GM12878 (cell line): ENCODE results near the gene CD99. TPM values are rescaled to one million over a fixed set of nuclear protein-coding genes. Genes with fewer than 3 reads are reported as not detected.

Experiments
- ATAC-seq: fragments of 200-7000 bp; cut with Tn5 transposase; 3 replicates; pipeline ENCODE4 v1.9.1; 2020; ENCODE audit warnings: mild to moderate bottlenecking, moderate library complexity
- BruUV-seq: library from RNA; stranded (reverse); fragments of 400-500 nt; replicated peaks from 2 replicates; lab custom pipeline; 2021; lab: Mats Ljungman, UMichigan
- CTCF ChIA-PET: fragments of 300-600 bp; sonication (Branson Sonifier 250); formaldehyde crosslinking; extraction: SDS; loops from one replicate; lab custom pipeline; 2021; ENCODE audit warnings: inconsistent platforms; lab: Yijun Ruan, JAX
- POLR2A ChIA-PET: fragments of 350-600 bp; formaldehyde crosslinking; extraction: SDS; loops from one replicate; lab custom pipeline; 2021; ENCODE audit warnings: inconsistent platforms; lab: Charles Lee
- RAD21 ChIA-PET: fragments of 300-600 bp; sonication (Branson Sonifier 250); formaldehyde crosslinking; loops from one replicate; lab custom pipeline; 2023; ENCODE audit warnings: antibody characterized with exemption; ENCODE audit not compliant: unreplicated experiment; lab: Charles Lee
- SMC1A ChIA-PET: fragments of 300-600 bp; sonication (Branson Sonifier 250); formaldehyde crosslinking; loops from one replicate; lab custom pipeline; 2023; ENCODE audit not compliant: unreplicated experiment, uncharacterized antibody; lab: Charles Lee
- DNase-seq: peaks from one replicate; pipeline ENCODE4 v3.0.0-alpha.2; 2011; ENCODE audit warnings: low read depth, low spot score
- FAIRE-seq: peaks from 3 replicates; lab custom pipeline; 2011; peaks lifted over from hg19 to GRCh38; lab: Jason Lieb, UNC
- H2AFZ ChIP-seq: 2 replicates; pipeline ENCODE4 v1.6.0; 2011; ENCODE audit warnings: low read depth, low read length, control low read depth; ENCODE audit not compliant: control insufficient read depth
- H3K27ac ChIP-seq: 2 replicates; pipeline ENCODE4 v1.5.1; 2011; ENCODE audit warnings: control low read depth; ENCODE audit not compliant: control insufficient read depth, insufficient read depth
- H3K27me3 ChIP-seq, 2 experiments: replicated peaks in 1 of 2; 2 replicates each; pipeline versions ENCODE4 v1.6.0 to v1.6.1; 2011; ENCODE audit warnings: low read length in 1 of 2; ENCODE audit not compliant: control insufficient read depth in 2 of 2, insufficient read depth in 2 of 2
- H3K36me3 ChIP-seq, 2 experiments: 2 replicates each; pipeline ENCODE4 v1.5.1; 2011; ENCODE audit warnings: low read length in 1 of 2; ENCODE audit not compliant: control insufficient read depth in 2 of 2, insufficient read depth in 2 of 2
- H3K4me1 ChIP-seq: 2 replicates; pipeline ENCODE4 v1.6.1; 2011; ENCODE audit warnings: mild to moderate bottlenecking, low read length, moderate library complexity, mixed read lengths; ENCODE audit not compliant: control insufficient read depth, insufficient read depth
- H3K4me2 ChIP-seq: 2 replicates; pipeline ENCODE4 v1.6.0; 2011; ENCODE audit warnings: control low read depth; ENCODE audit not compliant: control insufficient read depth, insufficient read depth
- H3K4me3 ChIP-seq: fragments of 200-600 bp; sonication (generic); 2 replicates; pipeline ENCODE4 v1.5.1; 2016
- H3K79me2 ChIP-seq: 2 replicates; pipeline ENCODE4 v1.6.0; 2011; ENCODE audit warnings: low read length; ENCODE audit not compliant: control insufficient read depth, insufficient read depth
- H3K9ac ChIP-seq: 2 replicates; pipeline ENCODE4 v1.8.0; 2011; ENCODE audit warnings: low read length, control low read depth, mixed read lengths; ENCODE audit not compliant: control insufficient read depth, insufficient read depth
- H3K9me3 ChIP-seq: replicated peaks from 3 replicates; pipeline ENCODE4 v1.5.1; 2011; ENCODE audit warnings: mild to moderate bottlenecking, low read length; ENCODE audit not compliant: control insufficient read depth, insufficient read depth
- H4K20me1 ChIP-seq: 2 replicates; pipeline ENCODE4 v1.6.0; 2011; ENCODE audit not compliant: control insufficient read depth, insufficient read depth
- BACH1 ChIP-seq: fragments of 450-650 bp; IDR thresholded peaks from 2 replicates; pipeline ENCODE4 v1.6.1; 2017; ENCODE audit warnings: mild to moderate bottlenecking, borderline replicate concordance
- CHD2 ChIP-seq: IDR thresholded peaks from 2 replicates; pipeline ENCODE4 v1.6.1; 2011; ENCODE audit warnings: low read depth, low read length, improper control_type of control experiment, borderline replicate concordance
- IKZF1 ChIP-seq: fragments of 450-650 bp; conservative IDR thresholded peaks from 2 replicates; pipeline ENCODE4 v1.6.1; 2017; ENCODE audit warnings: antibody characterized with exemption, mild to moderate bottlenecking
- LARP7 ChIP-seq: fragments of 450-650 bp; IDR thresholded peaks from 2 replicates; pipeline ENCODE4 v1.6.1; 2017; ENCODE audit warnings: mild to moderate bottlenecking
- ZNF274 ChIP-seq: IDR thresholded peaks from one replicate; pipeline ENCODE4 v1.8.0; 2011; ENCODE audit not compliant: insufficient read length, insufficient read depth
- WGBS: methylation state at CpG from one replicate; pipeline ENCODE4 v1.1.6; 2016; ENCODE audit warnings: low lambda C conversion rate; ENCODE audit not compliant: insufficient replicate concordance, insufficient coverage; ENCODE audit errors: missing lambda C conversion rate; 5-methylcytosine and 5-hydroxymethylcytosine counted together
- in situ Hi-C: fragments of 300-500 bp; cut with MboI; formaldehyde crosslinking; loops from 9 replicates; pipeline ENCODE4 v1.14.3; 2018; ENCODE audit warnings: mixed read lengths
- intact Hi-C: fragments of 100-400 bp; cut with micrococcal nuclease; formaldehyde crosslinking; loops from one replicate; pipeline ENCODE4 v1.14.2; 2022; ENCODE audit not compliant: unreplicated experiment
- polyA plus RNA-seq, 11 experiments: library from polyadenylated mRNA; depleted of rRNA in 4 of 11; unstranded in 6 of 11; stranded (reverse) in 5 of 11; fragments of >200 nt; fragmentation: Nextera tagmentation in 4 of 11; fragmentation: Illumina TruSeq in 1 of 11; extraction: Ambion mirVana in 4 of 11; extraction: Trizol in 1 of 11; gene quantifications; 1 replicate in 1 of 11; 2 replicates in 10 of 11; pipeline versions ENCODE4 v1.2.1 to v1.2.3, GENCODE V29; 2011 to 2016; ENCODE audit warnings: inconsistent platforms in 2 of 11, missing spikeins in 2 of 11, low read depth in 1 of 11
- total RNA-seq, 4 experiments: library from RNA; depleted of rRNA in 3 of 4; stranded (reverse); fragments of >200 nt in 3 of 4; fragmentation: Illumina TruSeq in 1 of 4; extraction: Trizol in 1 of 4; gene quantifications; 2 replicates each; pipeline versions ENCODE4 v1.2.1 to v1.2.3, GENCODE V29; 2013 to 2021

CD99 gene
- total and polyA plus RNA-seq, 10 of the 15 experiments (the other 5 are each of a cell fraction or from before 2014, with no cell fraction given) = 24.8 to 242 (median 158) TPM

- DNase-seq (no peak), FAIRE-seq (no peak), ATAC-seq (no peak)
- no peaks in the 10 kb centered on the region for H3K36me3 ChIP-seq
- no peak for TF ChIP-seq LARP7
- no peak for TF ChIP-seq CHD2
- no peak for TF ChIP-seq IKZF1
- no peak for TF ChIP-seq BACH1
- 24% methylated on average over 4 of the region's 4 CpGs for WGBS
- no peaks in the 10 kb centered on the region for H4K20me1 ChIP-seq
- H3K4me3 ChIP-seq = no peak overlapping the region
- peaks cover 5% of the 10 kb centered on the region; the same call in 1 of the 2 replicates for H3K4me1 ChIP-seq
- no peaks in the 10 kb centered on the region for H3K79me2 ChIP-seq
- ChIA-PET RAD21 (no interaction called here), SMC1A (interaction anchor here (2.3 kb wide), 1 partner anchor 37 kb away, joined by 5 read pairs; no protein-coding TSS in a partner anchor), POLR2A (no interaction called here), CTCF (interaction anchor here (2.1 kb wide), 1 partner anchor 36 kb away, joined by 10 read pairs; no protein-coding TSS in a partner anchor)
- no peak overlapping the region for H2AFZ ChIP-seq
- BruUV-seq = no TSS peak
- intact Hi-C loops = no loop called here
- no peaks in the 10 kb centered on the region for H3K27me3 ChIP-seq
- in situ Hi-C loops = no loop called here
- H3K9ac ChIP-seq = no peak overlapping the region
- H3K4me2 ChIP-seq = no peak overlapping the region
- no peaks in the 10 kb centered on the region for H3K9me3 ChIP-seq
- no peak overlapping the region for H3K27ac ChIP-seq
Measured at GRCh38 chrX:2782778-2783177, 91.7 kb downstream of the CD99 start.

- Histone ChIP-seq H2AFZ (no peak overlapping the region), H3K4me3 (no peak overlapping the region)
- SMC1A ChIA-PET = no interaction called here
- ATAC-seq = no peak
- no peak for TF ChIP-seq ZNF274
- TF ChIP-seq, all 136 proteins: peak for 0
- intact Hi-C loops = no loop called here
- Histone ChIP-seq H3K9me3 (no peaks in the 10 kb centered on the region), H3K4me2 (no peak overlapping the region), H3K27ac (no peak overlapping the region), H3K36me3 (no peaks in the 10 kb centered on the region), H3K79me2 (no peaks in the 10 kb centered on the region), H3K27me3 (no peaks in the 10 kb centered on the region), H3K4me1 (peaks cover 5% of the 10 kb centered on the region; the same call in 1 of the 2 replicates), H4K20me1 (no peaks in the 10 kb centered on the region), H3K9ac (no peak overlapping the region)
- FAIRE-seq = no peak
- RAD21 ChIA-PET = no interaction called here
- in situ Hi-C loops = no loop called here
- CTCF ChIA-PET = no interaction called here
- POLR2A ChIA-PET = no interaction called here
- 28% methylated on average over 6 of the region's 6 CpGs for WGBS
- BruUV-seq = no TSS peak
- no peak for DNase-seq
Measured at GRCh38 chrX:2784026-2784425, 92.9 kb downstream of the CD99 start.
